OCI-LY7 (cell line): ENCODE results near the gene PSMC3IP. TPM values are rescaled to one million over a fixed set of nuclear protein-coding genes. Genes with fewer than 3 reads are reported as not detected.

ENCODE experiments used
- BruUV-seq: library from RNA; stranded (reverse); fragments of 400-500 nt; replicated peaks from 2 replicates; lab custom pipeline; 2021; lab: Mats Ljungman, UMichigan
- CTCF ChIA-PET: fragments of 300-600 bp; sonication (Branson Sonifier 250); formaldehyde crosslinking; loops from one replicate; lab custom pipeline; 2022; ENCODE audit warnings: antibody characterized with exemption; ENCODE audit not compliant: unreplicated experiment; lab: Charles Lee
- POLR2A ChIA-PET: fragments of 300-600 bp; sonication (Branson Sonifier 250); formaldehyde crosslinking; loops from one replicate; lab custom pipeline; 2022; ENCODE audit warnings: antibody characterized with exemption; lab: Charles Lee
- DNase-seq: peaks from one replicate; pipeline ENCODE4 v3.0.0-alpha.2; 2015; ENCODE audit warnings: low spot score
- H2AFZ ChIP-seq: fragments of 200-600 bp; sonication (generic), shearing (Covaris generic); 2 replicates; pipeline ENCODE4 v1.6.1; 2014; ENCODE audit warnings: mild to moderate bottlenecking, antibody characterized with exemption, low read length, moderate library complexity
- H3K27ac ChIP-seq: fragments of 200-600 bp; sonication (generic); 2 replicates; pipeline ENCODE4 v1.5.1; 2014; ENCODE audit warnings: mixed run types, low read depth, mild to moderate bottlenecking, moderate library complexity, low read length, inconsistent platforms; ENCODE audit not compliant: poor library complexity, severe bottlenecking
- H3K36me3 ChIP-seq: fragments of 200-600 bp; sonication (generic); 2 replicates; pipeline ENCODE4 v1.6.1; 2014; ENCODE audit warnings: mild to moderate bottlenecking, antibody characterized with exemption, low read length, moderate library complexity, mixed read lengths; ENCODE audit not compliant: insufficient read depth
- H3K4me1 ChIP-seq: fragments of 200-600 bp; sonication (generic); 2 replicates; pipeline ENCODE4 v1.5.1; 2014; ENCODE audit warnings: mild to moderate bottlenecking, low read length; ENCODE audit not compliant: insufficient read depth, poor library complexity, severe bottlenecking
- H3K4me2 ChIP-seq: fragments of 200-600 bp; sonication (generic); 2 replicates; pipeline ENCODE4 v1.6.1; 2014; ENCODE audit warnings: mild to moderate bottlenecking, low read length
- H3K4me3 ChIP-seq: fragments of 200-600 bp; sonication (generic); 2 replicates; pipeline ENCODE4 v1.5.1; 2014; ENCODE audit warnings: mild to moderate bottlenecking, low read depth, low read length; ENCODE audit not compliant: poor library complexity, severe bottlenecking
- H3K79me2 ChIP-seq: fragments of 200-600 bp; sonication (generic); 2 replicates; pipeline ENCODE4 v1.6.1; 2016; ENCODE audit warnings: low read depth, mild to moderate bottlenecking, low read length, moderate library complexity, mixed read lengths; ENCODE audit not compliant: insufficient read depth
- H3K9me2 ChIP-seq: fragments of 200-600 bp; sonication (generic); 2 replicates; pipeline ENCODE4 v1.6.1; 2016; ENCODE audit warnings: mild to moderate bottlenecking, low read length, mixed read lengths; ENCODE audit not compliant: insufficient read depth
- H3K9me3 ChIP-seq: fragments of 200-600 bp; sonication (generic); 2 replicates; pipeline ENCODE4 v1.6.1; 2014; ENCODE audit warnings: mild to moderate bottlenecking, mixed run types, low read length, mixed read lengths
- H4K20me1 ChIP-seq: fragments of 200-600 bp; sonication (generic); 2 replicates; pipeline ENCODE4 v1.6.1; 2014; ENCODE audit warnings: mild to moderate bottlenecking, antibody characterized with exemption, low read length, moderate library complexity, mixed read lengths; ENCODE audit not compliant: insufficient read depth
- CTCF ChIP-seq: fragments of 200-600 bp; sonication (generic); conservative IDR thresholded peaks from 2 replicates; pipeline ENCODE4 v1.5.1; 2014; ENCODE audit warnings: mild to moderate bottlenecking, antibody characterized with exemption, low read length, moderate library complexity, mixed read lengths
- EZH2phosphoT487 ChIP-seq: fragments of 200-600 bp; sonication (generic); IDR thresholded peaks from 2 replicates; pipeline ENCODE4 v1.6.1; 2018; ENCODE audit warnings: low read depth, borderline replicate concordance, mild to moderate bottlenecking, mixed run types, antibody characterized with exemption, low read length, moderate library complexity, mixed read lengths
- intact Hi-C: fragments of 100-400 bp; cut with micrococcal nuclease; formaldehyde crosslinking; loops from one replicate; pipeline ENCODE4 v1.10.0; 2022; ENCODE audit not compliant: unreplicated experiment
- total RNA-seq, 2 experiments: library from RNA; depleted of rRNA in 1 of 2; stranded (reverse); fragments of >200 nt in 1 of 2; shearing (Covaris generic) in 1 of 2; gene quantifications; 2 replicates each; pipeline ENCODE4 v1.2.3, GENCODE V29; 2014 to 2022

Gene PSMC3IP
- total RNA-seq, 2 experiments from 2014 or later: 27.3 to 36.4 TPM

GRCh38 chr17:42536372-42537155 lies 41.0 kb downstream of the PSMC3IP start:
- CTCF ChIA-PET: no interaction called here
- BruUV-seq: no TSS peak
- intact Hi-C loops: loop anchor here (5.0 kb wide), 1 partner anchor 404 kb away; no protein-coding TSS in a partner anchor

GRCh38 chr17:42536048-42536371 lies 41.5 kb downstream of the PSMC3IP start, which contains the start of gene NAGLU:
Gene NAGLU (plus strand): TSS chr17:42536241. CDS start chr17:42536273, 32 bp downstream.
- ChIA-PET CTCF (no interaction called here), POLR2A (no interaction called here)
- no TSS peak for BruUV-seq
- no peak for TF ChIP-seq CTCF
- TF ChIP-seq EZH2phosphoT487: no peak
- Histone ChIP-seq H3K79me2 (peaks cover 4% of the 10 kb centered on the region; the same call in 1 of the 2 replicates), H4K20me1 (no peaks in the 10 kb centered on the region), H3K36me3 (peaks cover 9% of the 10 kb centered on the region), H2AFZ (peak within 1 kb of the TSS; percentile 66), H3K9me3 (no peaks in the 10 kb centered on the region), H3K27ac (peak within 1 kb of the TSS; percentile 60), H3K4me2 (peak within 1 kb of the TSS; percentile 80), H3K4me3 (peak within 1 kb of the TSS; percentile 79), H3K9me2 (no peaks in the 10 kb centered on the region), H3K4me1 (peaks cover 25% of the 10 kb centered on the region)
- intact Hi-C loops: loop anchor here (5.0 kb wide), 1 partner anchor 404 kb away; no protein-coding TSS in a partner anchor
- peak; percentile 96 for DNase-seq

More at GRCh38 chr17:42536372-42537155, 41.0 kb downstream of the PSMC3IP start:
- TF ChIP-seq EZH2phosphoT487 (no peak), CTCF (no peak)
- Histone ChIP-seq H3K79me2 (peaks cover 4% of the 10 kb centered on the region; the same call in 1 of the 2 replicates), H3K36me3 (peaks cover 9% of the 10 kb centered on the region), H3K4me3 (peak overlapping the region; percentile 79), H3K9me3 (no peaks in the 10 kb centered on the region), H3K4me1 (peaks cover 24% of the 10 kb centered on the region), H4K20me1 (no peaks in the 10 kb centered on the region), H3K9me2 (no peaks in the 10 kb centered on the region), H3K4me2 (peak overlapping the region; percentile 80), H3K27ac (peak overlapping the region; percentile 31), H2AFZ (no peak overlapping the region)
- DNase-seq: peak; percentile 84
- POLR2A ChIA-PET: interaction anchor here (0.6 kb wide), 1 partner anchor 71 kb away, joined by 6 read pairs; no protein-coding TSS in a partner anchor
